GM12874 (cell line): ENCODE results near the gene E2F3.

Experiments
- TF ChIP-seq, protein P1 (sequence below): IDR thresholded peaks from 2 replicates; pipeline ENCODE4 v1.5.1; 2011; ENCODE audit warnings: low read depth, mild to moderate bottlenecking, control low read depth, low read length, moderate library complexity; ENCODE audit not compliant: insufficient read depth

Gene E2F3

DNA sequence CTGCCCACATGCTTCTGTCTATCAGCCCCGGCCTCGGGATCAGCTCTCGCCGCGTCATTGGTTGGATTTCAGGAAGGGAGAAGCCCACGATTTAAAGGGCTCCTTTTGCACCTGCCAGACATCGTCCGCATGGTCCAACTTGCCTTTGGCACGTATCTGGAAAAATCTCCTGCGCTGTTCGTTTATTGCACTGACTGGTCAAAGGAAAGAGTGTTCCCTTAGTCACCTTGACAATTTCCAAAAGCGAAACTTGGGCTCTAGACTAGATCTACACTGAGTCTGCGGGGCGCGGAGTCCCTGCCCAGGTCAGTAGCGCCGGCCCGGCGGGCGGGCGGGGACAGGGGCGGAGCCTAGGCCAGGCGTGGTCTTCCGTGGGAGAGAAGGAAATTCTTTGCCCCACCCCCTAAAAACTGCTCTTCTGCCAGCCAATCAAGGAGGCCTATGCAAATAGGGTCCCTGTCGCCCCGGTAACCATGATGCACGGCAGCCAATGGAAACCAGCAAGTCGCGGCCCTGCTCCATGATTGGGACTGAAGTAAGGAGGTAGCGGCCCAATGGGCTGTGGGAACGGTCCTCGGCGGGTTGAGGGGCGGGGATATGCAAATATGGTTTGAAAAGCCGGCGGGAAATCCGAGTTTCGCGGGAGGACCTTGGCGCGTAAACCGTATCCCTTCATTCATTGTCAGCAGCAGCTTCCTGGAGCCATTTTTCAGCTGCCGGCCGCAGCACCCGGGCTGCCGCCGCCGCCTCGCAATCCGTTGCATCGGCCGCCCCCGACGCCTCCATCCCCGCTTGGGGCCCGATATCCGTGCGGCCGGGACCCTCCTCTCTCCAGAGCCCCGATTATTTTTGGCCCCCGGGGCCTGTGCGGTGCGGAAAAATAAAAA lies at the start of gene E2F3:
E2F3 (plus strand) TSS at position 675 of the 887 bp plus-strand sequence. CDS start 354 bp downstream, outside the sequence.
- TF ChIP-seq, protein P1, sequence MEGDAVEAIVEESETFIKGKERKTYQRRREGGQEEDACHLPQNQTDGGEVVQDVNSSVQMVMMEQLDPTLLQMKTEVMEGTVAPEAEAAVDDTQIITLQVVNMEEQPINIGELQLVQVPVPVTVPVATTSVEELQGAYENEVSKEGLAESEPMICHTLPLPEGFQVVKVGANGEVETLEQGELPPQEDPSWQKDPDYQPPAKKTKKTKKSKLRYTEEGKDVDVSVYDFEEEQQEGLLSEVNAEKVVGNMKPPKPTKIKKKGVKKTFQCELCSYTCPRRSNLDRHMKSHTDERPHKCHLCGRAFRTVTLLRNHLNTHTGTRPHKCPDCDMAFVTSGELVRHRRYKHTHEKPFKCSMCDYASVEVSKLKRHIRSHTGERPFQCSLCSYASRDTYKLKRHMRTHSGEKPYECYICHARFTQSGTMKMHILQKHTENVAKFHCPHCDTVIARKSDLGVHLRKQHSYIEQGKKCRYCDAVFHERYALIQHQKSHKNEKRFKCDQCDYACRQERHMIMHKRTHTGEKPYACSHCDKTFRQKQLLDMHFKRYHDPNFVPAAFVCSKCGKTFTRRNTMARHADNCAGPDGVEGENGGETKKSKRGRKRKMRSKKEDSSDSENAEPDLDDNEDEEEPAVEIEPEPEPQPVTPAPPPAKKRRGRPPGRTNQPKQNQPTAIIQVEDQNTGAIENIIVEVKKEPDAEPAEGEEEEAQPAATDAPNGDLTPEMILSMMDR = no peak

DNA sequence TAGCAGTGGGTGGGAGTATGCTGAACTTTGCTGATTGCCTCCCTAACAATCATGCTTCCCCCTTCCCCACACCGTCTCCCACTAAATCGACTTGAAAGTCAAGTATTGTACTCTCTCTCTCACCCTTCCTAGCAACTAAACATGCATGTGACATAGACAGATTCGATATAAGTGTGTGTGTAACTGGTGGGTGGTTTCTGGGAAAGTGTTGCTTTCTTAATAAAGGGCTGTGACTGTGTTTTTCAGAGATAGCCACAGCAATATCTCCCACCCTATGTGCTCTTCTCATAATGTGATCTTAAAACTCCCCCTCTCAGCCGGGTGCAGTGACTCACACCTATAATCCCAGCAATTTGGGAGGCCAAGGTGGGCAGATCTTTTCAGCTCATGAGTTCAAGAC lies 49.3 kb upstream of the E2F3 start:
- TF ChIP-seq, protein P1 = no peak

DNA sequence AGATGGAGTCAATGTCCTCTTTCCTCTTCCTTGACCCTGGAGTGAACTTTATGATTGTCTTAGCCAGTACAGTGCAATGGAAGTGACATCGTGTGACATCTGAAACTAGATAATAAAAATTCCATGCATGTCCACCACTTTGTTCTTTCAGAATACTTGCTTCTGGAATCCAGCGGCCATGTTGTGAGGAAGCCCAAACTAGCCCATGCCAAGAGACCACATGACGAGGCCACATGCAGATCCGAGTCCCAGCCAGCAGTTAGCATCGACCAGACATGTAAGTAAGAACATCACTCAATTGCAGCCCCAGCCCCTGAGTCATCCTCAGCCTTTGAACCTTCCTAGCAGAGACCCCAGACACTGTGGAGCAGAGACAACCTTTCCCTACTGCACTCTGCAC lies 48.5 kb upstream of the E2F3 start:
- TF ChIP-seq, protein P1 = no peak

DNA sequence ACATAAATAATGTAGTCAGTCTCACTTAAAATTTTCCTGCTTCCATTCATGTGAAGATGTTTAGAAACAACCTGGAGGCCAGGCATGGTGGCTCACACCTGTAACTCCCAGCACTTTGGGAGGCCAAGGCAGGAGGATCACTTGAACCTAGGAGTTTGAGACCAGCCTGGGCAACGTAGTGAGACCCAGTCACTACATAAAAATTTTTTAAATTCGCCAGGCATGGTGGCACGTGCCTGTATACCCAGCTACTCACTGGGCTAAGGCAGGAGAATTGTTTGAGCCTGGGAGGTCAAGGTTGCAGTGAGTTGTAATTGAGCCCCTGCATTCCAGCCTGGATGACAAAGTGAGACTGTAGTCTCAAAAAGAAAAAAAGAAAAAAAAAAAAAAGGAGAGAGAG lies 47.3 kb upstream of the E2F3 start:
- TF ChIP-seq, protein P1 = no peak

DNA sequence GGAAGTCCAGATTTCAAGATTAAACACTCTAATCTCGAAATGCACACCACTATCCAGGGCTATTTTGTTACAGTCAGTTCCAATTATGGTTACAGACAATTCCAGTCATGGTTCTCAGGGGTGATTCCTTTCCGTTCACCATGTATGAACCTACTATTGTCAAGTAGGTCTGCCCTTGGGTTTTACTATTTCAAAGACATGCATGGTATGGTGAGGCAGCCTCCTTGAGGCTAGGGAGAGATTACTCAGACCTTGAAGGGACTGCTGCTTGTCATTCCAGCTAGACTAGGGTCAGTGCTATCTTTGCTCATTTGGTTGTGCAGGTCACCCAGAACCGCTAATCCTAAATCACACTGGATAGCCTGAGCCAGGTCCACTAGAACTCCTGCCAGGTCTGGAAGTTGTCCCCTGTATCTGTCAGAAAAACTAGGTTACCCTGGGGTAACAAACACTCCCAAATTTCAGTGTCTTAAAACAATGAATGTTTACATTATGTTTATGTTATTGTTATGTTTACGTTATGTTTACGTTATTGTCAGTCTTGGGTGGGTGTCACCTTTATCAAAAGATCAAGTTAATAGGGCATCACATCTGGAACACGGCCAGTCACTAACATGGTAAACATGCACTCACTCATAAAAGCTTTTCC lies 41.1 kb upstream of the E2F3 start:
- TF ChIP-seq, protein P1 = no peak

DNA sequence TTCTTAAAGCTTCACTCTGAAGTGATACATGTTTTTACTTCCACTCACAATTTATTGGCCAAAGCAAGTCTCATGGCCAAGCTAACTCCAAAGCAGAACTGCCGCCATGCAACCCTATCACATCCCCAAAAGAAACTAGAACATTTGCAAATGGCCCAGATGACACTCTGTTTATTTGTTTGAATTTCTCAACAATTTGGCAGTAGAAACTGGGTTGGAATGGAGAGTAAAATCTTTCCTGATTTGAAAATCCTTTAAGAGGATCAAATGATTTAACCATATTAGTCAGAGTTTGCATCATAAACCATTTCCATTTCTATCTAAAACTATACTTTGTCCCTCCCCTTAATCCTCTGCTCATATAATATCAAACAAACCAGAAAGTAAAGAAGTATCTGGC lies 39.1 kb upstream of the E2F3 start:
- TF ChIP-seq, protein P1 = no peak

DNA sequence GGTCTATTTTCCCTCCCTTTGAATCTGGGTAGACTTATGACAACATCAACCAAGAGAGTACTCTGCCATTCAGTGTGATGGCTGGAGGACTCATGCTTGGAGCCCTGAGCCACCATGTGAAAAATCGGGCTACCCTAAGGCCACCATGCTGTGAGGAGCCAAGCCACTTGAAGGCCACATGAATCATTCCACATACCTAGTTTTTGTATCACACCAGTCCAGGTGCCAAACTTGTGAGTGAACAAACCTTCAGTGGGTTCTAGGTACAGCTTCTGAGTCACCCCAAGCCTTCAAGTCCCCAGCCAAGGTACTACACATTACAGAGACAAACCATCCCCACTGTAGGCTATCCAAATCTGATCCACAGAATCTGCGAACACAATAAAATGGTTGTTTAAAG lies 37.4 kb upstream of the E2F3 start:
- TF ChIP-seq, protein P1 = no peak
